GM19463 (cell line): Measurements from ENCODE around the gene CCDC3.

Experiments
- ATAC-seq: cut with Tn5 transposase; IDR thresholded peaks from one replicate; pipeline ENCODE4 v1.9.1; 2021; ENCODE audit warnings: mild to moderate bottlenecking, moderate library complexity; ENCODE audit not compliant: unreplicated experiment

Gene CCDC3

DNA sequence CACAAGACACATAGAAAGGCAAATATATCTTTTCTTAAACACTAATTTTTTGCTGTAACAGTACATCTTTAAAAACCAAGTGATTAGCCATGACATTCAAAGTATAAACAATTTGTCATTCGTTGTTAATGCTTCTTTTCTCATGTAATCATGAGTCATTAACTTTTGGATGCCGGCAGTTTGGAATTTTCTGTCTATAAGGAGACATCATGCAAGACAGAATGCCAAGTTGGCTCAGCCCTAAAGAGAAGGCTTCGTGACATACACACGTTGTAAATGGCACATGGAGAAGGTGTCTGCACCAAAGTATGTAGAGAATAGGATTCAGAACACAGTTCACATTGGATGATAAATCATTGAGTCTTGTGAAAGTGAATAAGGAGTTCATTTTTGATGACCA lies 35.9 kb downstream of the CCDC3 start:
- ATAC-seq = no peak

DNA sequence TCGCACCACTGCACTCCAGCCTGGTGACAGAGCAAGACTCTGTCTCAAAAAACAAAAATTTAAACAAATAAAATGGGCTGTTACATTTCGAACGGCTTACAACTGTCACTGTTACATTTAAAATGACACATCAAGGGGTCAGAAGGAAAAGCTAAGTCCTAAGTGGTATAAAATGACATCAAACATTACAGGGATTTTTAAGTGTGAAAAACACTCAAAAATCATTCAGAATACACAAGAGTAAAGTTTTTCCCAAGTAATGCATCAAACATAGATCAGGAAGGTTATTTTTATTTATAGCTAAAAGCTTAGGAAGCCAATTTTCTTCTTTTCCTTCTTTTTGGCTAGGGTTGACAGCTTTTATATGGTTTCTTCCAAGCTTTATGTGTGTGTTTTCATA lies 39.0 kb downstream of the CCDC3 start:
- no peak for ATAC-seq

DNA sequence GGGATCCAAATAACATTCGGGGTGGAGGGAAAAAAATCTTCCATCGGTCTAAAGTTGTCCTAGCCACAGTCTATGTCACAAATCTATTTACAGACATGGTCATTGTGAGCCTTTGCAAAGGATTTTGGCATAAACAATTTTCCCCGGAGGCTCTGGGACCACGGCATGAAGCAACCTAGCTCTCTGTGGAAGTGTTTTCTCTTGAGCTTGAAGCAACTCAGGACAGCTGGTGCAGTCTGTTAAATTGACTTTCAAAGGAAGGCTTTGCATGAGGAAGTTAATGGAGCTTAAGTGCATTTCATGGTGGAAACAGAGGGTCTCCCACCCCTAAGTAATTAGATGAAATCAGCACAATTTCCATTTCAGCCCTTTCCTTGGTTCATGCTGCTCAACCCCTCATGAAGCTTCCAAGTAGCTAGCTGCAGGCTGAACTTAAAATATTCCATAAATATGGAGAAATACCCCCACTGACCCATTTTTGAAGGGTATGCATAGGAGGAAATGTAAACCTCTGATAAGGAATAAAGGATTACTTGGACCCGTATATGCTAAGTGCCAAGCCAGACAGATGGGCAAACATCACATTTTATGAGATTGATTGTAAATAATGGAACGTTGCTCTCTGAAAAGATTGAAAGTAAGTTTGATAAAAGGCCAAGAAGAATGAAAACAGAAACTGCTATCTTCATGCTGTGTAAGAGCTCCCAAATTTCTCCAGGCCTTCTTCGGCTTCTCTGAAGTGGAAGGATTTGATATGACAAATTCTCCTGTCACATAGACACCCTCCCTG lies 39.9 kb downstream of the CCDC3 start:
- ATAC-seq = no peak

DNA sequence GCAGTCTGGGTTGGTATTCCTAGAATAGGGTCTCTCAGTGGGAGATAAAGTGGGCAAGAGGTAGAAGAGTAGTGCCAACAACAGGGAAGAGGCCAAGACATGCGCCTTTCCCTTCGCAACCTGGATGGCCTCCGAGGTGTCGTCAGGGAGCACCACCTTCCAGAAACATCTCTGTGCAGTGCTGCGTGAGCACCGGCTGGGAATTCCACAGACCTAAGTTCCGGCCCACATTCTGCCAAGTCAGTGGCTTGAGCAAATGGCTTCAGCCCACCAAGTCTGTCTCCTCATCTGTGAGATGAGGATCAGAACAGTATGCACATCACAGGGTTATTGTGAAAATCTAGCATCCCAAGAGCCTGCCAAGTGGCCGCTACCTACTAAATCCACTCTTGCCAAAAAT lies 40.6 kb downstream of the CCDC3 start:
- no peak for ATAC-seq

DNA sequence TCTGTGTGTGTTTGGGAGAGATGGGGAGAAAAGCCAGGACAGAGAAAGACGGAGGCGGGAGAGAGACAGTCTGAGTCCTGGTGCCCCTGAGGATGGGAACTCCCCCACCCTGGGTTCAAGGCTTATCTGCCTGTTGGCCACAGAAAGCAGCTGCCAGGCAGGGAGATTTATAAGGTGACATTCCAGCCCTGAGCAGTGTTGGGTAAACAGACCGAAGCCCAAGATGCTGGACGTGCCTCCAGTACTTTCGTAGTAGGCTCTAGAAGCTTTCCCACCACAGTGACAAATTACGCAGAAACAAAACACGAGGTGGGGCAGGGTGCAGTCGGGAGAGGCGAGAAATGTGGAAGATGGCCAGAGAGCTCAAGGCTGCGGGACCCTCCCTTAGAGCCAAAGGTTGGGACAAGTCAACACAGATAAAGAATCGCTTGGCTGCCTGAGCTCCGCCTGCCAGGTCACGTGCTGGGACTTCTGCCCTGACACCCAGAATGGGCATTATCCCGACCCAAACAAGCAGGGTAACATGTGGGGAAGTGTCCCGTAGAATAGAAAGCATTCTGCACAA lies 41.1 kb downstream of the CCDC3 start:
- ATAC-seq = no peak

DNA sequence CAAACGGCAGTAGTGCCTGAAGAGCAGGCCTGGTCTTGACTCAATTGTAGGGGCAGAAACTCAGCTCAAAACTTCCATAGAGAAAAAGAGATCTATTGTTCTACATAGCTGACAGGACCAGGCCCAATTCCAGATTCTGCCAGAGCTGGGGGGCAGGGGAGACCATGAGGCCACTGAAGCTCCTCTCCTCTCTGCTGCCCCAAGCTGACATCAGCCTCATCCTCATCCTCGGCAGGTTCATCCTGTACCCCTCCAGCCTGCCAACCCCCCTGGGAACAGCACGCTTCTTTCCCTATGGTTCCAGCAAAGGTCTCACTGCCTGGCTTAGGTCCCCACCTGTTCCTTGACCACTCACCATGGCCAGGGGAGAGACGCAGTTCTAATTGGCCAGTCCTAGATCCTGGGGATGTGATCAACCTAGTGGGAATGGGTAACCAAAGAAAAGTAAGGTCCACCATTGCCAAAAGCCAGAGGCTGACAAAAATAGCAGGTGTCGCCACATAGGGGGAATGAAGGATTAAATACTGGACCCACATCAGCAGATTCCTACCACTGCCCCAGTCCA lies 42.9 kb downstream of the CCDC3 start:
- no peak for ATAC-seq

DNA sequence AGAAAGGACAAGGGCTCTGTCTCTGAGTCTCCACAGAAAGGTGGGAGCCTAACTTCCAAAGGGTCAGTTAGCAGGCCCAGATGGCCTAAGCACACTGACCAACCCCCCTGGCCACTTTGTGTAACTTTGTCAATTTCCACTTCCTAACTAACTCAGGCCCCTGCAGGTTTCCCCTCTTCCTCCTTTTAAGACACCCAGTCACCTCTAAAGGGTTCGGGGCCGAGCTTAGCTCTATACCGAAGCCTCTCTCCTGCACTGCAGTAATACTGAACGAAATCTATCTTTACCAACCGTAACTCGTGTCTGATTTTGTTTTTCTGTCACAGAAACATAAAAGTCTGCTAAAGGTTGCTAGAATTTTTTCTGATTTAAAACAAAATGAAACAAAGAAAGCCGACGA lies 44.4 kb downstream of the CCDC3 start:
- ATAC-seq = no peak

DNA sequence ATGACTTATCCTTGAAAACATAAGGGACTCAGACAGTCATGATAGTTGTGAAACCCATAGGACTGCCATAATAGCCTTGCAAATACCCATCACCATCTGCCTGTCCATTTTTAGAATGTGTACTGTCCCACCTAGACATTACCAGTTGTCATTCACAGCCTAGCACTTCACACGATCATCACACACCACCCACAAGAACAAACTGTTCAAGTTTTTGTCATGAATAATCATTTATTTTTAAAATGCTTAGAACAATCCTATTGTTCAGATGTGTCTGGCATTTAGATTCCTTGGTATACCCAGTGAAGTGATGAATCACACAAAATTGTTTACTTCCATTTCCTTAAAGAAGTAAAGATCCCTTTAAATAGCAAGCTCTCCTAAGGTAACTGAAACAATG lies 46.6 kb downstream of the CCDC3 start:
- ATAC-seq = no peak

DNA sequence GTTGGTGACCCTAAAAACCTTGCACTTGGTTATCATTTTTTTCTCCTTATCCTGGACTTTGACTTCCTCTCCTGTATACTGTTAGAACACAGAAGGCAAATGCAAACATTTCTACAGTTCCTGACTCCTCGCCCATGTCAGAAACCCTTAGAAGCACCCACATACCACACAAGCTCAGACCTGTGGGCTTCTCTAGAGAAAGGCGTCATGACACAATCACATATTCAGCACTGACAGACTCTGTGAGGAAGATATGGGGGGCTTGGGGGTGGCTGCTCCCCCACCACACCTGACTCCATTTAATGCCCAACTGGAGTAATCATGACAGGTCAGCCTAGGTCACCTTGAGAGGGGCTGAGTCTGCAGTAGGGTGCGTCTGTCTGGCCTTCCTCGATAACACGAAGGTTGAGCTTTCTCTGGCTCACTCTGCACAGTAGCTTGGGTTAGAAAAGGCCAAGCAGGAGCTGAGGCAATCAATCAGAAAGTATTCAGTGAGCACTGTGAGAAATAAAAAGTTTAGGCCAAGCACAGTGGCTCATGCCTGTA lies 50.9 kb downstream of the CCDC3 start:
- ATAC-seq = no peak

DNA sequence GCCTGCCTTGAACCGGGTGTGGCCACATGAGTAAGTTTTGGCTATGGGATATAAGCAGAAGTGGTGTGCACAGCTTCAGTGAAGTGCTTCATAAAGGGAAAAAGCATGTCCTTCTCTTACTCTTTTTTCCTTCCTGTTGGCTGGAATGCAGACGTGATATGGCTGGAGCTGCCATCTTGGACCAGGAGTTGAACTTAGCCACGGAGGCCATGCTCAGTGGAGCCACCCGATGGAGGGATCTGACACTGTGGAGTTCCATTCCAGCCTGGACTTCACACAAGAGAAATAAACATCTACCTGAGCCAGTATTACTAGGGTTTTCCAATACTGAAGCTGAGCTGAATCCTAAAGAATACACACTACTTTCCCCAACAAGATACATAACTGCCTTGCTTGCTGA lies 52.3 kb downstream of the CCDC3 start:
- no peak for ATAC-seq

DNA sequence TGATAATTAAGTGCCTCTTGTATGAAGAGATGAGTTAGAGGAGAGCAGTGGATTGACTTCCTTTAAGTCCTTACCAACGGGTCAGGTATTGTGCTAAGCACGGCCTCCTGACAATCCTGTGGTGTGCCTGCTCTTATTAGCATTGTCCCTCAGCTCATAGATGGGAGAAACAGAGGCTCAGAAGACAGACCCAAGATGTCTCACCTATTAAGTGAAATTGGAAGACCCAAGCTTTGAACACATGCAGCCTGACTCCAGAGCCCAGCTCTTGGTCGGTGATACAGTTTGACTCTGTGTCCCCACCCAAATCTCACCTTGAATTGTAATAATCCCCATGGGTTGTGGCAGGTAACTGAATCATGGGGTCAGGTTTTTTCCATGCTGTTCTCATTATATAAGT lies 53.8 kb downstream of the CCDC3 start:
- ATAC-seq = no peak

DNA sequence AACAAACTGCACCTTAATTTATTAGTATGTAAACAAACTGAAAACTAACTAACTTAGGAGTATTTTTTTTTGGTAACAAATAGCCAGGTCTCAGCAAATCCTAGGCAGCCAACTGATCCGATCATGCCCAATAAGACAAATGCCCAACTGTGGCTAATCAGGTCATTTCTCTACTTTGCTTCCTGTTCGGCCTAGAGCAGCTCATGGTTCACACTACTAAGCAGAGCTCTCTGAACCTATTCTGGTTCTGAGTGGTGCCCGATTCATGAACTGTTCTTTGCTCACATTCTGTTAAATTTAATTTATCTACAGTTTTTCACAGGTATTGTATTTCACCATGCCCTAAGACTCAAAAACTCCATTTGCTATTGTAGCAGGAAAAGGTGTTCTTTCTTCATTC lies 55.1 kb downstream of the CCDC3 start:
- no peak for ATAC-seq

DNA sequence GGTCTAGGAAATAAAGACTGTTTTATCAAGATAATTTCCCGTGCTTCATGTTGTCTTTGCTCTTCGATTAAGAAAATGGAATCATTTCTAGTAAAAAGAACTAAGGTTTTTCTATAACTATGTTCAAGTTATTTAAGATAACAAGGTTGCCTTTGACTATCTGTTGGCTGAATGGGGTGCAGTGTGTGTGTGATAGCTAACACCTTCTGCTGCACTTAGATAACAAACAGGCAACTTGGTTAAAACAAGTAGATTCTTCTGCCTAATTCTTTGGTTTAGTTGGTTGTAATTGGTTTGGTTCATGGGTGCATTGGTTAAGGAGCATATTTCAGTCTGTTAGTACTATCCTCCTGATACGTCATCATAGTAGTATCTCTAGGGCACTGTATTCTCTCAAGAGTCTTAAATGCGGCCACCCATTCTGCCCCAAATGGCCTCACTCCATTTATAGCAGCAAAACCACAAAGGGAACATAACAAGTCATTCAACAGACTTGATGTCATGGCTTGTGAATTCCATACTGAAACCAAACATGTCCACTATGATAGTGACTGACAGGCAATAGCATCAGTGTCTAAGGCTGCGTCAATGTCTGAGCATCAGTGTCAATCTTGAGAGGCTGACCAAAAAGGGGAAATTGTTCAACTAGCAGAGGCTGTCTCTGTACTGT lies 55.7 kb downstream of the CCDC3 start:
- no peak for ATAC-seq

DNA sequence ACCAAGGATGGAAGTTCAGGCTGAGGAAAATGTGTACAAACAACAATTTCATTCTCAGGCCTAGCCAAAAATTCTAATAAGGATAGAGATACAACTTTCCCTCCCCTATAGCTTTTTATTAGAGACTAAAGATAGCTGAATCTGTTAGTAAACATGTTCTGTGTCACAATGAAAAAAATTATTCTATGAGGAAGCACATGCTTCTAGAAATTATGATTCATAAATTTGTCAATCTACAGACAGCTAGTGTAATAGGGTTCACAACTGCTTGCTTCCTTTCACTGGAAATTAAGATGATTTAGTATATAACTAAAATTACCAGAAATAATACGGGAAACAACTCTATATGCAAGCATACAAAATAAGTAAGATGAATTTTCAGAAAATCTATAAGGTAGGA lies 56.6 kb downstream of the CCDC3 start:
- ATAC-seq = no peak

DNA sequence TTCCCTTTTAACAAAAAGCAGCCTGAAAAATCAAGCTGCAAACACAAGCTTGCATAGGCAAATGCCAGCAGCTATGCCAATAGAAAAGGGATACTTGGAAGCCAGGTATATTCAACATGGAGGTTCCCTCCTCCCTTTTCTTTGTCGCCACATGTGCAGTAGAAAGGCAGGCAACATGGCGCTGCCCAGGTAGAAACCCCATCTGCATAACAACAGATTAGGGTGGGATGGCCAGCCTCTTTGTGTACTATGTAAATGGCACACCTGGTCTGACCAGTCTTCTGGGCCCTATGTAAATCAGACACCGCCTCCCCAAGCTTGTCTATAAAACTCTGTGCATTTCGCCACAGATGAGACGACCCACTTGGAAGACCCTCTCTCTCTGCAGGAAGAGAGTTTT lies 58.1 kb downstream of the CCDC3 start:
- ATAC-seq = no peak

DNA sequence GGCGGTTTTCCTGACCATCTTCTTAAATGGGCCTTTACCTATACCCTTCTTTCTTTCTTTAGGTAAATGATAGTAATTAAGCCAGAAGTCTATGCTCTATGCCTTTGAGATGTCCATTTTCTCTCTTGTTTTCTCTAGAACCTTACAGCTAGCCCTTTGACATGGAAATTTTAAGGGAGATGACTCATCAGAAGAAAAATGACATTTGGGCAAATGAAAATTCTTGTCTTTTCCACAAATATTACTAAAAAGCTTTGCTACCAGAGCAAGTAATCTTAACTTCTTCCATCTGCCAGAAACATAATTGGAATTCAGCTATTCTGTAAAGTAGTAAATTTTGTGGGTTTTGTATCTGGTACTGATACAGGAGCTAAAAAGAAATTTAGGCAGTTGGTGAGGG lies 59.5 kb downstream of the CCDC3 start:
- no peak for ATAC-seq

DNA sequence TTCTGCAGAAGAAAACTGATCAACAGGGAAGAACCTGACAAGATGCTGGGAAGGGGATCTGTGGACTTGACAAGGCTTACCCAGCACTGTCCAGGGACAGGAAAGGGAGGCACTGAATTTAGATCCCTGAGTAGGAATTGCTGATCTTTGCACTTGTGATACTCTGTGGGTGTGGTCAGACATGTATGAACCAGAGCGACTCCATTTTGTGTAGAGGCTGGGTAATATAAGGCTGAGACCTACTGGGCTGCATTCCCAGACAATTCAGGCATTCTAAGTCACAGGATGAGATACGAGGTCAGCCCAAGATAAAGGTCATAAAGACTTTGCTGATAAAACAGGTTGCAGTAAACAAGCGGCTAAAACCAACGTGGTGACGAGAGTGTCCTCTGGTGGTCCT lies 60.7 kb downstream of the CCDC3 start:
- ATAC-seq = no peak

DNA sequence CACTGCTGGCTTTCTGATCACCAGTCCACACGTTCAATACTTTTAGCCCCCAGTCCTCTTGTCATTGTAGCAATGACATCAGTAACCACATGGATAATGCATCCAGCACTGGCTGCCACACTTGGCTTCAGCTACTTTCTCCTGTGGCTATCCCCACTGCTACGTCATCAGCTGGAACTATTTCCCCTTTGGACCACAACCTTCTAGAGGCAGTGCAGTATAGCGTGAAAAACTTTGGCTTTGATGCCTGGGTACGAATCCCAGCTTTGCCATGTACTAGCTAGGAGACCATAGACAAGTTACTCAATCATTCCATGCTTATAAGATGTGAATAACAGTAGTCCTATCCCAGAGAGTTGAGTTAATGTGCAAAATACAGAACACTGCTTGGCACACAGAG lies 63.2 kb downstream of the CCDC3 start:
- no peak for ATAC-seq

DNA sequence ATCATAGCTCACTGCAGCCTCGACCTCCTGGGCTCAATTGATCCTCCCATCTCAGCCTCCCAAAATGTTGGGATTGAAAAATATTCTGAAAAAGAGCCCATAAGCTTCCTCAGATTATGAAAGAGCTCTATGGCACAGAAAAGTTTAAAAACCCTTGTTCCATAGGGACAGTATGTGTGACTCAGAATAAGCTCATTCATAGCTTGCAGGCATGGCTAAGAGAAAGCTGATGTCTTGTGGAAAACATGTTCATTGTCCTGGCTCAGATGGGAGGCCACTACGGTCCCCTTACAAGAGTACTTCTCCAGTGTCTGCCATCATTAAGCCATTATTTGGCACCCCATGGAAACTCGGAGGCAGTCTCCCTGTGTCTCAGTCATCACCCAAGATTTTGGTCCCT lies 64.0 kb downstream of the CCDC3 start:
- ATAC-seq = no peak

DNA sequence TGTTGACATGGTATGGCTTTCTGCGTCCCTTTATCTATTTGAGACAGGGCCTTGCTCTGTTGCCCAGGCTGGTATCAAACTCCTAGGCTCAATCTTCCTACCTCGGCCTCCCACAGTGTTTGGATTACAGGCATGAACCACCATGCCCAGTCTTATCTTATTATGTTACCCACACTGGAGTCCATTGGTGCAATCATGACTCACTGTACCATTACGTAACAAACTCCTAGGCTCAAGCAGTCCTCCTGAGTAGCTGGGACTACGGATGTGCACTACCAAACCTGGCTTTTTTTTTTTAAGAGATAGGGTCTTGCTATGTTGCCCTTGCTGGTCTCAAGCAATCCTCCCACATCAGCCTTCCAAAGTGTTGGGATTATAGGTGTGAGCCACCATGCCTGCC lies 66.7 kb downstream of the CCDC3 start:
- ATAC-seq = no peak

DNA sequence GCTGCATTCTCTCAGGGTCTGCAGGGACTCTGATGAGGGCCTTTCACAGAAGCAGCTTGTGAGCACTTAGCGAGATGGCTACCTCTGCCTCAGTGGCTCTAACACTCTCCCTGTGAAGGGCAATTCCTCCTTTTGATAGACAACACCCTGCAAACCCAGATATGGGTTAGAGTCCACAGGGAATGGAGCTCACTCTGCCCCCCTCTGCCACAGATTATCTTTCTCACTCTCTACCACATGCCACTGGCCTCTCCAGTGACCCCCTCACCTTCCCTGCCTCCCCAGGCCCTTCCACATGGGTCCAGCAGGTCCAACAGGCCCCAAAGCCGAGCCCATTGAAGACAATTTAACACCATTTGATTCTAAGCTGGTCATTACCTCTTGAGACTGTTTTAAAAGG lies 72.1 kb downstream of the CCDC3 start:
- ATAC-seq = no peak

DNA sequence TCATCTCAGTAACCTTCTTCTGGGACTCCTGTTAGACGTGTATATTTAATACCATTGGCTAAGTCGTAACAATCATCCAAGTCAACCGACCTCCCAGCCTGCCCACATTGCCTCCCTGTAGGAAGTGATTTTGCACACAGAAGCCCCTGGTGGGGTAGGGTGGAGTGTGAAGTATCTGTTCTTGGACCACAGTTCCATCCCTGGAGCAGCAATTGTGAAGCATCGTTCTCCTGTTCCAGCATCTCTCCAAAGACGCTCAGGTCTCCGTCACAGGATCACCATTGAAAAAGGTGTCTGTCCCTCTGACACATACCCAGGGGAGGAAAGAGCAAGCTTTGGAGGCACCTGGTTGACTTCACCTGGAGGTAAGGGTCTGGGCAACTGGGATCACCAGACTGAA lies 72.9 kb downstream of the CCDC3 start:
- no peak for ATAC-seq
